GM21390 (cell line): Measurements from ENCODE around the gene RUVBL2.

Source experiments
- ATAC-seq: cut with Tn5 transposase; IDR thresholded peaks from one replicate; pipeline ENCODE4 v1.9.1; 2021; ENCODE audit not compliant: unreplicated experiment

Gene RUVBL2

GRCh38 chr19:48993175-48994034 lies at the start of gene RUVBL2, which contains the start of gene GYS1:
Gene RUVBL2, plus strand, starts transcription at chr19:48993887. Its CDS starts 25 bp downstream, at chr19:48993912.
Gene GYS1, minus strand, starts transcription at chr19:48993309. Its CDS starts 197 bp downstream, at chr19:48993112.
- ATAC-seq, result peak; percentile 81

GRCh38 chr19:48945415-48945814 lies 48.3 kb upstream of the RUVBL2 start:
- ATAC-seq, result no peak

- no peak for ATAC-seq
Observed at GRCh38 chr19:48945817-48946216, 47.9 kb upstream of the RUVBL2 start.

- ATAC-seq, result no peak
Observed at GRCh38 chr19:48946463-48947257, 47.0 kb upstream of the RUVBL2 start.

- ATAC-seq, result no peak
Observed at GRCh38 chr19:48947258-48947542, 46.5 kb upstream of the RUVBL2 start.

- no peak for ATAC-seq
Observed at GRCh38 chr19:48950159-48950558, 43.5 kb upstream of the RUVBL2 start.

GRCh38 chr19:48950830-48951519 lies 42.7 kb upstream of the RUVBL2 start:
- ATAC-seq, result no peak

- no peak for ATAC-seq
Observed at GRCh38 chr19:48953141-48953540, 40.5 kb upstream of the RUVBL2 start.

GRCh38 chr19:48953990-48954594 lies 39.6 kb upstream of the RUVBL2 start:
- ATAC-seq, result no peak

GRCh38 chr19:48954595-48955307 lies 38.9 kb upstream of the RUVBL2 start, which contains the start of gene BAX:
Gene BAX, plus strand, starts transcription at chr19:48954875. Its CDS starts 54 bp downstream, at chr19:48954929.
- peak; percentile 69 for ATAC-seq

- ATAC-seq, result no peak
Observed at GRCh38 chr19:48955308-48955958, 38.3 kb upstream of the RUVBL2 start.

GRCh38 chr19:48958006-48958405 lies 35.7 kb upstream of the RUVBL2 start:
- ATAC-seq, result no peak

- ATAC-seq, result no peak
Observed at GRCh38 chr19:48959341-48960239, 34.1 kb upstream of the RUVBL2 start.

GRCh38 chr19:48961051-48961649 lies 32.5 kb upstream of the RUVBL2 start:
- ATAC-seq, result no peak

GRCh38 chr19:48961673-48962028 lies 32.0 kb upstream of the RUVBL2 start:
- ATAC-seq, result no peak

GRCh38 chr19:48962029-48962848 lies 31.4 kb upstream of the RUVBL2 start:
- ATAC-seq, result no peak

- ATAC-seq, result no peak
Observed at GRCh38 chr19:48962849-48963165, 30.9 kb upstream of the RUVBL2 start.
